HFFc6 (cell line): Measurements from ENCODE around the gene DNER. TPM values are rescaled to one million over a fixed set of nuclear protein-coding genes. Genes with fewer than 3 reads are reported as not detected.
"Not testable (repeated sequence)": the region's sequence is repeated elsewhere in the genome, so short reads cannot be mapped to it uniquely, and the experiment has no call there.

ENCODE experiments used
- DNase-seq: peaks from one replicate; pipeline ENCODE4 v3.0.0-alpha.2; 2018
- H3K27ac Mint-ChIP-seq: 2 replicates; pipeline ENCODE4 v1.8.0; 2020; ENCODE audit warnings: mild to moderate bottlenecking, mixed read lengths
- H3K27me3 Mint-ChIP-seq: 2 replicates; pipeline ENCODE4 v1.8.0; 2021; ENCODE audit warnings: mild to moderate bottlenecking, moderate library complexity, mixed read lengths; ENCODE audit not compliant: insufficient read depth
- H3K36me3 Mint-ChIP-seq: 2 replicates; pipeline ENCODE4 v1.8.0; 2021; ENCODE audit warnings: low read depth, mixed read lengths
- H3K4me1 Mint-ChIP-seq: 2 replicates; pipeline ENCODE4 v1.8.0; 2020; ENCODE audit warnings: low read depth, mixed read lengths
- H3K4me3 Mint-ChIP-seq: 2 replicates; pipeline ENCODE4 v1.8.0; 2020; ENCODE audit warnings: mild to moderate bottlenecking, moderate library complexity, mixed read lengths
- H3K9me3 Mint-ChIP-seq: 2 replicates; pipeline ENCODE4 v1.8.0; 2020; ENCODE audit warnings: mild to moderate bottlenecking, mixed read lengths
- CTCF ChIP-seq: fragments of 200-600 bp; sonication (generic); IDR thresholded peaks from 2 replicates; pipeline ENCODE4 v1.5.0; 2021; ENCODE audit warnings: antibody characterized with exemption, mild to moderate bottlenecking
- total RNA-seq, 6 experiments: library from RNA; stranded (reverse); fragmentation: NEBNext Ultra II Directional; extraction: Animal tissue kit (Norgen Biotek cat#: 25700); gene quantifications; 2 replicates in 1 of 6; 3 replicates in 5 of 6; pipeline ENCODE4 v1.2.3, GENCODE V29; 2021

DNER gene
- total RNA-seq, 6 experiments from 2014 or later, result 0.07 to 3.8 (median 2.7) TPM

GRCh38 chr2:229725716-229726574 lies 11.6 kb upstream of the DNER start:
- Mint-ChIP-seq H3K4me1 (peaks cover 37% of the 10 kb centered on the region), H3K9me3 (no peaks in the 10 kb centered on the region), H3K27me3 (no peaks in the 10 kb centered on the region; the same call in 1 of the 2 replicates), H3K4me3 (peak overlapping the region; percentile 27; the same call in 1 of the 2 replicates), H3K36me3 (no peaks in the 10 kb centered on the region), H3K27ac (peak overlapping the region; percentile 54)
- no peak for TF ChIP-seq CTCF
- peak; percentile 89 for DNase-seq

- H3K27ac Mint-ChIP-seq, H3K4me3 Mint-ChIP-seq, DNase-seq, H3K27me3 Mint-ChIP-seq, H3K36me3 Mint-ChIP-seq, H3K9me3 Mint-ChIP-seq: not testable (repeated sequence)
- H3K4me1 Mint-ChIP-seq, result peaks cover 28% of the 10 kb centered on the region
Observed at GRCh38 chr2:229723192-229723591, 8.8 kb upstream of the DNER start.

GRCh38 chr2:229719926-229720647 lies 5.7 kb upstream of the DNER start:
- no peak for TF ChIP-seq CTCF
- no peak overlapping the region for H3K4me3 Mint-ChIP-seq

GRCh38 chr2:229718057-229718456 lies 3.7 kb upstream of the DNER start:
- H3K27me3 Mint-ChIP-seq, result peaks cover 13% of the 10 kb centered on the region

More at GRCh38 chr2:229719926-229720647, 5.7 kb upstream of the DNER start:
- Mint-ChIP-seq H3K36me3 (no peaks in the 10 kb centered on the region), H3K27ac (no peak overlapping the region), H3K4me1 (peaks cover 8% of the 10 kb centered on the region; the same call in 1 of the 2 replicates), H3K9me3 (no peaks in the 10 kb centered on the region), H3K27me3 (peaks cover 5% of the 10 kb centered on the region)
- DNase-seq, result no peak

GRCh38 chr2:229715895-229716507 lies 1.6 kb upstream of the DNER start:
- no peak overlapping the region for H3K4me3 Mint-ChIP-seq
- no peaks in the 10 kb centered on the region for H3K36me3 Mint-ChIP-seq
- H3K27ac Mint-ChIP-seq, result no peak overlapping the region
- DNase-seq, result no peak
- no peaks in the 10 kb centered on the region for H3K9me3 Mint-ChIP-seq
- TF ChIP-seq CTCF, result peak; percentile 70
- H3K27me3 Mint-ChIP-seq, result peaks cover 27% of the 10 kb centered on the region
- no peaks in the 10 kb centered on the region for H3K4me1 Mint-ChIP-seq

More at GRCh38 chr2:229718057-229718456, 3.7 kb upstream of the DNER start:
- Mint-ChIP-seq H3K4me1 (no peaks in the 10 kb centered on the region), H3K4me3 (no peak overlapping the region), H3K36me3 (no peaks in the 10 kb centered on the region), H3K27ac (no peak overlapping the region), H3K9me3 (no peaks in the 10 kb centered on the region)
- DNase-seq, result no peak
- TF ChIP-seq CTCF, result no peak
